Measurements from ENCODE around the gene ERGIC1. TPM values are rescaled to one million over a fixed set of nuclear protein-coding genes. Genes with fewer than 3 reads are reported as not detected.

Gene ERGIC1
- total and polyA plus RNA-seq, 2 of the 8 experiments (the other 6 are each of a cell fraction or from before 2014, with no cell fraction given) = 95.3 to 106 TPM

- H2BK12ac ChIP-seq (ENCODE audit: low read depth, low read length) = no peak overlapping the region
- no peak overlapping the region for H2BK120ac ChIP-seq (replicated peaks; ENCODE audit: low read depth, low read length)
- H2BK20ac ChIP-seq (ENCODE audit: low read length) = no peak overlapping the region
- H3K18ac ChIP-seq (ENCODE audit: extremely low read depth, low read length) = no peak overlapping the region
- H4K91ac ChIP-seq (replicated peaks; ENCODE audit: insufficient read length, low read length) = no peak overlapping the region
- no peak overlapping the region for H3K27ac ChIP-seq (ENCODE audit: low read depth, low read length)
- POLR2A ChIA-PET (ENCODE audit: partially characterized antibody) = interaction anchor here (0.9 kb wide), 1 partner anchor 14 kb away, joined by 3 read pairs; no protein-coding TSS in a partner anchor
- no peak overlapping the region for H3K4ac ChIP-seq (replicated peaks; ENCODE audit: insufficient read length, low read depth, low read length)
- CTCF ChIA-PET (ENCODE audit: partially characterized antibody) = interaction anchor here (0.6 to 1.4 kb wide), 2 partner anchors 39 to 324 kb away, joined by 3 read pairs; no protein-coding TSS in a partner anchor
- H2AFZ ChIP-seq (ENCODE audit: low read length) = no peak overlapping the region
- FAIRE-seq (no peak), DNase-seq (ENCODE audit: low read depth in 1 of 2, low spot score in 2 of 2) (no peak)
- H2BK5ac ChIP-seq (ENCODE audit: low read depth, low read length) = no peak overlapping the region
- H3K9ac ChIP-seq (replicated peaks in 1 of 4; ENCODE audit: extremely low read depth in 1 of 4, low read depth in 3 of 4, low read length in 3 of 4) = no peak overlapping the region
- no peaks in the 10 kb centered on the region for H3K79me1 ChIP-seq (ENCODE audit: low read depth, low read length)
- H4K20me1 ChIP-seq (replicated peaks in 1 of 2; ENCODE audit: control insufficient read depth in 1 of 2, insufficient read depth in 2 of 2, low read length in 2 of 2) = peaks cover 0 to 1% of the 10 kb centered on the region in 2 experiments
- H3K56ac ChIP-seq (replicated peaks; ENCODE audit: insufficient read length, low read depth, low read length) = no peak overlapping the region
- 75% methylated on average over 3 of the region's 3 CpGs; no CpG with 5 or more reads in 1 of the 2 experiments for WGBS, 2 experiments (ENCODE audit: extremely low coverage in 1 of 2, insufficient coverage in 1 of 2, insufficient read length in 1 of 2, insufficient replicate concordance in 2 of 2, low coverage in 1 of 2, low lambda C conversion rate in 2 of 2, missing lambda C conversion rate in 1 of 2)
- no peak overlapping the region for H3K4me3 ChIP-seq (ENCODE audit: extremely low read depth in 1 of 4, insufficient read depth in 2 of 4, low read depth in 3 of 4, low read length in 4 of 4)
- H3K23me2 ChIP-seq (ENCODE audit: low read depth, low read length) = no peaks in the 10 kb centered on the region
- TF ChIP-seq BRCA1 (IDR thresholded peaks at IDR 0.05; ENCODE audit: low read depth, low read length) (no peak), CREB1 (IDR thresholded peaks at IDR 0.05) (no peak), POLR2A (IDR thresholded peaks at IDR 0.05; ENCODE audit: control extremely low read depth in 1 of 2, low read depth in 2 of 2, low read length in 2 of 2) (no peak), TAF1 (IDR thresholded peaks at IDR 0.05; ENCODE audit: low read depth, low read length) (no peak), EZH2 (IDR thresholded peaks at IDR 0.05; ENCODE audit: low read depth, low read length, severe bottlenecking) (no peak), SP2 (IDR thresholded peaks at IDR 0.05; ENCODE audit: low read length) (no peak), EP300 (IDR thresholded peaks at IDR 0.05; ENCODE audit: borderline replicate concordance in 1 of 2, low read depth in 2 of 2, low read length in 2 of 2) (no peak), RNF2 (IDR thresholded peaks at IDR 0.05; ENCODE audit: borderline replicate concordance, low read depth, low read length, missing control alignments, poor library complexity, severe bottlenecking) (no peak), EGR1 (IDR thresholded peaks at IDR 0.05; ENCODE audit: borderline replicate concordance, low read depth, low read length) (no peak), SUZ12 (IDR thresholded peaks at IDR 0.05; ENCODE audit: low read length) (no peak), CBX5 (IDR thresholded peaks at IDR 0.05; ENCODE audit: low read depth, low read length) (no peak), POU5F1 (IDR thresholded peaks at IDR 0.05; ENCODE audit: low read depth, low read length) (no peak)
- peaks cover 0 to 7% (median 4%) of the 10 kb centered on the region in 4 experiments; a peak in 3 of 8 replicates for H3K36me3 ChIP-seq (ENCODE audit: control insufficient read depth in 2 of 4, insufficient read depth in 4 of 4, low read length in 3 of 4)
- H3K9me3 ChIP-seq (ENCODE audit: insufficient read depth in 2 of 2, low read depth in 1 of 2, low read length in 1 of 2) = no peaks in the 10 kb centered on the region
- H3K14ac ChIP-seq (ENCODE audit: insufficient read length) = no peak overlapping the region
- H2BK15ac ChIP-seq (ENCODE audit: low read length) = no peak overlapping the region
- H3K4me2 ChIP-seq (ENCODE audit: insufficient read depth in 1 of 2, low read depth in 2 of 2, low read length in 2 of 2) = no peak overlapping the region
- no peak overlapping the region for H3K23ac ChIP-seq (ENCODE audit: insufficient read length)
- no peak overlapping the region for H4K5ac ChIP-seq (ENCODE audit: insufficient read length, low read depth, low read length)
- H2AK5ac ChIP-seq (ENCODE audit: low read depth, low read length) = no peak overlapping the region
- no peak overlapping the region for H4K8ac ChIP-seq (ENCODE audit: extremely low read depth, insufficient read depth, low read length)
- H3K4me1 ChIP-seq (replicated peaks in 1 of 4; ENCODE audit: control insufficient read depth in 3 of 4, insufficient read depth in 4 of 4, low read length in 3 of 4) = no peaks in the 10 kb centered on the region
- H3K27me3 ChIP-seq (replicated peaks in 1 of 4; ENCODE audit: control insufficient read depth in 3 of 4, extremely low read depth in 1 of 4, insufficient read depth in 3 of 4, low read length in 3 of 4) = no peaks in the 10 kb centered on the region
- H3K79me2 ChIP-seq (ENCODE audit: control insufficient read depth in 1 of 2, insufficient read depth in 2 of 2, low read length in 2 of 2) = no peaks in the 10 kb centered on the region
Observed at GRCh38 chr5:172971482-172971881, 137.4 kb downstream of the ERGIC1 start.
